HepG2 (cell line): ENCODE measurements around the gene SYNPO. TPM values are rescaled to one million over a fixed set of nuclear protein-coding genes. Genes with fewer than 3 reads are reported as not detected.

Experiments used
- AGO2 ChIP-seq: fragments of 200-400 bp; formaldehyde crosslinking; optimal IDR thresholded peaks from 2 replicates; pipeline ENCODE3; 2017; ENCODE audit warnings: mild to moderate bottlenecking, low read depth, low read length, moderate library complexity
- BHLHE40 ChIP-seq: IDR thresholded peaks from 2 replicates; pipeline ENCODE4 v1.6.1; 2011; ENCODE audit warnings: low read length, improper control_type of control experiment
- HOXA9 ChIP-seq: sonication (generic); formaldehyde crosslinking; IDR thresholded peaks from 2 replicates; pipeline ENCODE4 v1.8.1; 2022; ENCODE audit warnings: missing genetic modification reagents, mild to moderate bottlenecking, moderate library complexity, borderline replicate concordance
- LCORL ChIP-seq, 2 experiments: fragments of 450-650 bp in 1 of 2; sonication (generic) in 1 of 2; formaldehyde crosslinking in 1 of 2; IDR thresholded peaks; 2 replicates each; pipeline versions ENCODE4 v1.5.0 to v1.6.1; 2017 to 2020; ENCODE audit warnings: antibody characterized with exemption in 1 of 2, missing genetic modification reagents in 1 of 2
- ONECUT2 ChIP-seq: sonication (generic); formaldehyde crosslinking; IDR thresholded peaks from 2 replicates; pipeline ENCODE4 v1.4.0; 2020; ENCODE audit warnings: missing genetic modification reagents
- RARA ChIP-seq: IDR thresholded peaks from 2 replicates; pipeline ENCODE4 v1.6.1; 2016; ENCODE audit warnings: missing genetic modification reagents, missing compliant biosample characterization
- ZFP82 ChIP-seq: sonication (generic); formaldehyde crosslinking; IDR thresholded peaks from 2 replicates; pipeline ENCODE4 v1.5.1; 2020; ENCODE audit warnings: mild to moderate bottlenecking, missing genetic modification reagents, borderline replicate concordance
- ZMYM4 ChIP-seq: sonication (generic); formaldehyde crosslinking; IDR thresholded peaks from 2 replicates; pipeline ENCODE4 v1.8.1; 2023; ENCODE audit warnings: mild to moderate bottlenecking, missing genetic modification reagents
- ZNF343 ChIP-seq: sonication (generic); formaldehyde crosslinking; IDR thresholded peaks from 2 replicates; pipeline ENCODE4 v1.4.0; 2020; ENCODE audit warnings: mild to moderate bottlenecking, missing genetic modification reagents
- ZNF563 ChIP-seq: sonication (generic); formaldehyde crosslinking; IDR thresholded peaks from 2 replicates; pipeline ENCODE4 v1.8.0; 2022; ENCODE audit warnings: mild to moderate bottlenecking, moderate library complexity, missing genetic modification reagents
- ZNF567 ChIP-seq: sonication (generic); formaldehyde crosslinking; IDR thresholded peaks from 2 replicates; pipeline ENCODE4 v1.8.1; 2023; ENCODE audit warnings: mild to moderate bottlenecking, missing genetic modification reagents, borderline replicate concordance
- polyA plus RNA-seq, 8 experiments: library from polyadenylated mRNA; depleted of rRNA in 3 of 8; stranded (reverse) in 7 of 8; unstranded in 1 of 8; fragments of >200 nt; fragmentation: Illumina TruSeq in 4 of 8; extraction: Trizol in 4 of 8; gene quantifications; 2 replicates each; pipeline versions ENCODE4 v1.2.1 to v1.2.3, GENCODE V29; 2011 to 2016; ENCODE audit warnings: low read depth in 4 of 8, missing spikeins in 1 of 8, mixed read lengths in 1 of 8; ENCODE audit not compliant: insufficient read depth in 1 of 8
- total RNA-seq, 5 experiments: library from RNA; depleted of rRNA; stranded (reverse); fragments of >200 nt; fragmentation: Illumina TruSeq; extraction: Trizol; gene quantifications; 2 replicates each; pipeline ENCODE4 v1.2.3, GENCODE V29; 2016; ENCODE audit warnings: low read depth in 1 of 5
- TF ChIP-seq, protein P1 (sequence below): sonication (generic); formaldehyde crosslinking; IDR thresholded peaks from 2 replicates; pipeline ENCODE4 v1.4.0; 2020; ENCODE audit warnings: mild to moderate bottlenecking, missing genetic modification reagents
- TF ChIP-seq, protein P2 (sequence below): sonication (generic); formaldehyde crosslinking; IDR thresholded peaks from 2 replicates; pipeline ENCODE4 v1.4.0; 2020; ENCODE audit warnings: missing genetic modification reagents, borderline replicate concordance
- TF ChIP-seq, protein P3 (sequence below): sonication (generic); formaldehyde crosslinking; IDR thresholded peaks from 2 replicates; pipeline ENCODE4 v1.8.0; 2022; ENCODE audit warnings: missing genetic modification reagents, mild to moderate bottlenecking, moderate library complexity, borderline replicate concordance

Gene SYNPO
- total and polyA plus RNA-seq, 2 of the 13 experiments (the other 11 are each of a cell fraction or from before 2014, with no cell fraction given): 0.09 to 0.30 TPM

DNA sequence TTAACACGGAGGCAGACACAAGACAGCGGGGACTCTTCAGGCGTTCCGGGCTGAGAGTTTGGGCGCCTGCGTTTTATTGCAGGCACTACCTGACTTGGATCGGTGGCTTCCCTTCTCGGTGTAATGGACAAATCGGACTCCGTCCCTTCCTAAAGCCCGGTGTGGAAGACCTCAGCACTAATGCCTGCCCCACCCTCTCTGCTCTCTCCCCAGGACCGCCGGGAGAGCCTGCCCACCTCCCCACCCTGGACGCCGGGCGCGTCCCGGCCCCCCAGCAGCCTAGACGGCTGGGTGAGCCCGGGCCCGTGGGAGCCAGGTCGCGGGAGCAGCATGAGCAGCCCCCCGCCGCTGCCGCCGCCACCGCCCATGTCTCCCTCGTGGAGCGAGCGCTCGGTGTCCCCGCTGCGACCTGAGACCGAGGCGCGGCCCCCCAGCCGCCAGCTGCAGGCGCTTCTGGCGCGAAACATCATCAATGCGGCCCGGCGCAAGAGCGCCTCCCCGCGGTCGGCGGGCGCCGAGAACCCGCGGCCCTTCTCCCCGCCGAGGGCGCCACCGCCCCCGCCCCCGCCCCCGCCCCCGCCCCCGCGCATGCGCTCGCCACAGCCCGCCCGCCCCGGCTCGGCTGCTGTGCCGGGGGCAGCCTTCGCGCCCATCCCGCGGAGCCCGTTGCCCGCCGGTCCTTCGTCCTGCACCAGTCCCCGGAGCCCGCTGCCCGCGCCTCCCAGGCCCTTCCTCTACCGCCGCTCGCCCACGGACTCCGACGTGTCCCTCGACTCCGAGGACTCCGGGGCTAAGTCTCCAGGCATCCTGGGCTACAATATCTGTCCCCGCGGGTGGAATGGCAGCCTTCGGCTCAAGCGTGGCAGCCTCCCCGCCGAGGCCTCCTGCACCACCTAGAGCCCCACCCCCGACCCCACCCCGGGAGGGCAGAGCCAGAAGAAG, 16.0 kb downstream of the SYNPO start (continued):
- TF ChIP-seq, protein P1, sequence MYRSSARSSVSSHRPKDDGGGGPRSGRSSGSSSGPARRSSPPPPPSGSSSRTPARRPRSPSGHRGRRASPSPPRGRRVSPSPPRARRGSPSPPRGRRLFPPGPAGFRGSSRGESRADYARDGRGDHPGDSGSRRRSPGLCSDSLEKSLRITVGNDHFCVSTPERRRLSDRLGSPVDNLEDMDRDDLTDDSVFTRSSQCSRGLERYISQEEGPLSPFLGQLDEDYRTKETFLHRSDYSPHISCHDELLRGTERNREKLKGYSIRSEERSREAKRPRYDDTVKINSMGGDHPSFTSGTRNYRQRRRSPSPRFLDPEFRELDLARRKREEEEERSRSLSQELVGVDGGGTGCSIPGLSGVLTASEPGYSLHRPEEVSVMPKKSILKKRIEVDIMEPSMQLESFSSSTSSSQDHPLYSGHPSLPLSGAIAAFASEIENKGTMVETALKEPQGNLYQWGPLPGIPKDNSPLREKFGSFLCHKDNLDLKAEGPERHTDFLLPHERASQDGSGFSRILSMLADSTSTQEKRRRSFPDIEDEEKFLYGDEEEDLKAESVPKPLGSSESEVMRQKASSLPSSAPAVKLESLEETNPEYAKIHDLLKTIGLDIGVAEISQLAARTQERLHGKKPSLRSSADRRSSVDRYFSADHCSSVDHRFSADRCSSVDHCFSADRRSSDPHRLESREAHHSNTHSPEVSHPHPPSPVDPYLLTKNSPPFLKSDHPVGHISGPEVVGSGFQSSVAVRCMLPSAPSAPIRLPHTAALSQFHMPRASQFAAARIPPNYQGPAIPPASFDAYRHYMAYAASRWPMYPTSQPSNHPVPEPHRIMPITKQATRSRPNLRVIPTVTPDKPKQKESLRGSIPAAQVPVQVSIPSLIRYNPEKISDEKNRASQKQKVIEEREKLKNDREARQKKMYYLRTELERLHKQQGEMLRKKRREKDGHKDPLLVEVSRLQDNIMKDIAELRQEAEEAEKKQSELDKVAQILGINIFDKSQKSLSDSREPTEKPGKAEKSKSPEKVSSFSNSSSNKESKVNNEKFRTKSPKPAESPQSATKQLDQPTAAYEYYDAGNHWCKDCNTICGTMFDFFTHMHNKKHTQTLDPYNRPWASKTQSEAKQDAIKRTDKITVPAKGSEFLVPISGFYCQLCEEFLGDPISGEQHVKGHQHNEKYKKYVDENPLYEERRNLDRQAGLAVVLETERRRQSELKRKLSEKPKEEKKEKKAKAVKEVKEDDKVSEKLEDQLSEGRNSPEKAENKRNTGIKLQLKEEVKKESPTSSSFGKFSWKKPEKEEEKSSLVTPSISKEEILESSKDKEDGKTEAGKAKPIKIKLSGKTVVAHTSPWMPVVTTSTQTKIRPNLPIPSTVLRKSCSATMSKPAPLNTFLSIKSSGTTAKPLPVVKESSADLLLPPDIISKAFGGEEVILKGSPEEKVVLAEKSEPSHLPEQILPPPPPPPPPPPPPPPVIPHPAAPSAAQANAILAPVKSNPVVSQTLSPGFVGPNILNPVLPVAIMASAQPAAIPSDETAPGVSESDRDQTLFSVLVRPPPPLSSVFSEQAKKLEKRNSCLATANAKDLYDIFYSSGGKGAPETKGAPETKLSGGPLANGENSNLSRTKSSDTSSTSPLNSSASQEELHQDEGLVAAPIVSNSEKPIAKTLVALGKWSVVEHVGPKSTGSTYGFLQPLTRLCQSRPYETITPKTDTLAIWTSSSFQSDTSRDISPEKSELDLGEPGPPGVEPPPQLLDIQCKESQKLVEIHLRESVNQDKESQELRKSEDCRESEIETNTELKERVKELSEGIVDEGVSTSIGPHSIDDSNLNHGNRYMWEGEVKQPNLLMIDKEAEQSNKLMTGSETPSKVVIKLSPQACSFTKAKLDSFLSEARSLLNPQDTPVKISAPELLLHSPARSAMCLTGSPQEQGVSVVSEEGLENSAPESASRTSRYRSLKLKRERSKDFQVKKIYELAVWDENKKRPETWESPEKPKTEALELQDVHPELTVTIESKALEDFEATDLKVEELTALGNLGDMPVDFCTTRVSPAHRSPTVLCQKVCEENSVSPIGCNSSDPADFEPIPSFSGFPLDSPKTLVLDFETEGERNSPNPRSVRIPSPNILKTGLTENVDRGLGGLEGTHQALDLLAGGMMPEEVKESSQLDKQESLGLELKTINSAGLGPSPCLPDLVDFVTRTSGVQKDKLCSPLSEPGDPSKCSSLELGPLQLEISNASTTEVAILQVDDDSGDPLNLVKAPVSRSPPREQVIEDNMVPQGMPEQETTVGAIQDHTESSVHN: no peak
- TF ChIP-seq ZMYM4 (CRISPR knock-in tag): no peak
- TF ChIP-seq ZNF563 (CRISPR knock-in tag): no peak
- TF ChIP-seq RARA (CRISPR knock-in tag): no peak
- TF ChIP-seq ZFP82: peak; percentile 70; the same call in 1 of the 2 replicates
- 0 out of 2 replicates have a peak, but pooled peaks have one; percentile 44 for TF ChIP-seq HOXA9
- TF ChIP-seq, protein P2, sequence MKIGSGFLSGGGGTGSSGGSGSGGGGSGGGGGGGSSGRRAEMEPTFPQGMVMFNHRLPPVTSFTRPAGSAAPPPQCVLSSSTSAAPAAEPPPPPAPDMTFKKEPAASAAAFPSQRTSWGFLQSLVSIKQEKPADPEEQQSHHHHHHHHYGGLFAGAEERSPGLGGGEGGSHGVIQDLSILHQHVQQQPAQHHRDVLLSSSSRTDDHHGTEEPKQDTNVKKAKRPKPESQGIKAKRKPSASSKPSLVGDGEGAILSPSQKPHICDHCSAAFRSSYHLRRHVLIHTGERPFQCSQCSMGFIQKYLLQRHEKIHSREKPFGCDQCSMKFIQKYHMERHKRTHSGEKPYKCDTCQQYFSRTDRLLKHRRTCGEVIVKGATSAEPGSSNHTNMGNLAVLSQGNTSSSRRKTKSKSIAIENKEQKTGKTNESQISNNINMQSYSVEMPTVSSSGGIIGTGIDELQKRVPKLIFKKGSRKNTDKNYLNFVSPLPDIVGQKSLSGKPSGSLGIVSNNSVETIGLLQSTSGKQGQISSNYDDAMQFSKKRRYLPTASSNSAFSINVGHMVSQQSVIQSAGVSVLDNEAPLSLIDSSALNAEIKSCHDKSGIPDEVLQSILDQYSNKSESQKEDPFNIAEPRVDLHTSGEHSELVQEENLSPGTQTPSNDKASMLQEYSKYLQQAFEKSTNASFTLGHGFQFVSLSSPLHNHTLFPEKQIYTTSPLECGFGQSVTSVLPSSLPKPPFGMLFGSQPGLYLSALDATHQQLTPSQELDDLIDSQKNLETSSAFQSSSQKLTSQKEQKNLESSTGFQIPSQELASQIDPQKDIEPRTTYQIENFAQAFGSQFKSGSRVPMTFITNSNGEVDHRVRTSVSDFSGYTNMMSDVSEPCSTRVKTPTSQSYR (CRISPR knock-in tag): no peak
- no peak for TF ChIP-seq ZNF567
- 0 out of 2 replicates have a peak, but pooled peaks have one; percentile 28 for TF ChIP-seq BHLHE40
- no peak for TF ChIP-seq ONECUT2 (CRISPR knock-in tag)
- TF ChIP-seq, protein P3, sequence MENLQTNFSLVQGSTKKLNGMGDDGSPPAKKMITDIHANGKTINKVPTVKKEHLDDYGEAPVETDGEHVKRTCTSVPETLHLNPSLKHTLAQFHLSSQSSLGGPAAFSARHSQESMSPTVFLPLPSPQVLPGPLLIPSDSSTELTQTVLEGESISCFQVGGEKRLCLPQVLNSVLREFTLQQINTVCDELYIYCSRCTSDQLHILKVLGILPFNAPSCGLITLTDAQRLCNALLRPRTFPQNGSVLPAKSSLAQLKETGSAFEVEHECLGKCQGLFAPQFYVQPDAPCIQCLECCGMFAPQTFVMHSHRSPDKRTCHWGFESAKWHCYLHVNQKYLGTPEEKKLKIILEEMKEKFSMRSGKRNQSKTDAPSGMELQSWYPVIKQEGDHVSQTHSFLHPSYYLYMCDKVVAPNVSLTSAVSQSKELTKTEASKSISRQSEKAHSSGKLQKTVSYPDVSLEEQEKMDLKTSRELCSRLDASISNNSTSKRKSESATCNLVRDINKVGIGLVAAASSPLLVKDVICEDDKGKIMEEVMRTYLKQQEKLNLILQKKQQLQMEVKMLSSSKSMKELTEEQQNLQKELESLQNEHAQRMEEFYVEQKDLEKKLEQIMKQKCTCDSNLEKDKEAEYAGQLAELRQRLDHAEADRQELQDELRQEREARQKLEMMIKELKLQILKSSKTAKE (CRISPR knock-in tag): no peak
- no peak for TF ChIP-seq LCORL (IDR thresholded peaks at IDR 0.05)
- no peak for TF ChIP-seq LCORL (CRISPR knock-in tag; IDR thresholded peaks at IDR 0.05)
- TF ChIP-seq AGO2: no peak
- no peak for TF ChIP-seq ZNF343 (CRISPR knock-in tag)
